Measurements from ENCODE around the gene DRGX. TPM values are rescaled to one million over a fixed set of nuclear protein-coding genes. Genes with fewer than 3 reads are reported as not detected.

Gene DRGX
- total RNA-seq: not detected

GRCh38 chr10:49395741-49396665, at the start of gene DRGX:
TSS of gene DRGX (minus strand) at chr10:49396089. CDS start at chr10:49395440, 649 bp downstream.

Other genes with a start within 250 kb of the DRGX start
- gene TMEM273, start 207.7 kb downstream of the DRGX start, total RNA-seq: not detected
- not detected for gene C10orf71, start 96.9 kb downstream of the DRGX start, total RNA-seq
- gene ERCC6, start 143.0 kb upstream of the DRGX start, total RNA-seq: 10 to 100 TPM; 11.0 to 19.3 TPM
- not detected for gene SLC18A3, start 214.2 kb upstream of the DRGX start, total RNA-seq
- not detected for gene CHAT, start 217.9 kb upstream of the DRGX start, total RNA-seq

All from melanocyte of skin (primary cell).